ENCODE measurements around the gene FAM171A1. TPM values are rescaled to one million over a fixed set of nuclear protein-coding genes. Genes with fewer than 3 reads are reported as not detected.
A peak's percentile ranks its signal among the peaks of the same experiment; 100 is the strongest.

Gene FAM171A1
- total RNA-seq, 1 donor from 2014 or later, result 113 TPM

- H3K4me1 Mint-ChIP-seq (ENCODE audit: unreplicated experiment), result peaks cover 2% of the 10 kb centered on the region
- H3K27ac Mint-ChIP-seq (ENCODE audit: unreplicated experiment), result peak overlapping the region; percentile 48
- no peak for TF ChIP-seq CTCF (IDR thresholded peaks at IDR 0.05; ENCODE audit: unreplicated experiment)
- peaks cover 4% of the 10 kb centered on the region for H3K36me3 Mint-ChIP-seq (ENCODE audit: low read depth, unreplicated experiment)
- no peaks in the 10 kb centered on the region for H3K9me3 Mint-ChIP-seq (ENCODE audit: unreplicated experiment)
- DNase-seq (ENCODE audit: low spot score), result no peak
- no peaks in the 10 kb centered on the region for H3K27me3 Mint-ChIP-seq (ENCODE audit: unreplicated experiment)
- H3K4me3 Mint-ChIP-seq (ENCODE audit: unreplicated experiment), result no peak overlapping the region
Observed at GRCh38 chr10:15236340-15236739, 134.7 kb downstream of the FAM171A1 start.

GRCh38 chr10:15232279-15232678, 138.8 kb downstream of the FAM171A1 start:
- Mint-ChIP-seq H3K36me3 (ENCODE audit: low read depth, unreplicated experiment) (peaks cover 12% of the 10 kb centered on the region), H3K4me1 (ENCODE audit: unreplicated experiment) (no peaks in the 10 kb centered on the region), H3K27ac (ENCODE audit: unreplicated experiment) (no peak overlapping the region), H3K27me3 (ENCODE audit: unreplicated experiment) (peaks cover 3% of the 10 kb centered on the region), H3K4me3 (ENCODE audit: unreplicated experiment) (no peak overlapping the region), H3K9me3 (ENCODE audit: unreplicated experiment) (no peaks in the 10 kb centered on the region)
- no peak for DNase-seq (ENCODE audit: low spot score)
- no peak for TF ChIP-seq CTCF (IDR thresholded peaks at IDR 0.05; ENCODE audit: unreplicated experiment)

GRCh38 chr10:15231426-15231825, 139.7 kb downstream of the FAM171A1 start:
- no peak for DNase-seq (ENCODE audit: low spot score)
- H3K9me3 Mint-ChIP-seq (ENCODE audit: unreplicated experiment), result no peaks in the 10 kb centered on the region
- H3K36me3 Mint-ChIP-seq (ENCODE audit: low read depth, unreplicated experiment), result peaks cover 15% of the 10 kb centered on the region
- no peak overlapping the region for H3K4me3 Mint-ChIP-seq (ENCODE audit: unreplicated experiment)
- H3K27ac Mint-ChIP-seq (ENCODE audit: unreplicated experiment), result no peak overlapping the region
- H3K27me3 Mint-ChIP-seq (ENCODE audit: unreplicated experiment), result peaks cover 3% of the 10 kb centered on the region
- no peaks in the 10 kb centered on the region for H3K4me1 Mint-ChIP-seq (ENCODE audit: unreplicated experiment)
- TF ChIP-seq CTCF (IDR thresholded peaks at IDR 0.05; ENCODE audit: unreplicated experiment), result no peak

GRCh38 chr10:15230257-15230656, 140.8 kb downstream of the FAM171A1 start:
- peaks cover 4% of the 10 kb centered on the region for H3K27me3 Mint-ChIP-seq (ENCODE audit: unreplicated experiment)
- no peak for TF ChIP-seq CTCF (IDR thresholded peaks at IDR 0.05; ENCODE audit: unreplicated experiment)
- DNase-seq (ENCODE audit: low spot score), result no peak
- no peaks in the 10 kb centered on the region for H3K9me3 Mint-ChIP-seq (ENCODE audit: unreplicated experiment)
- H3K36me3 Mint-ChIP-seq (ENCODE audit: low read depth, unreplicated experiment), result peaks cover 24% of the 10 kb centered on the region
- H3K4me3 Mint-ChIP-seq (ENCODE audit: unreplicated experiment), result no peak overlapping the region
- H3K27ac Mint-ChIP-seq (ENCODE audit: unreplicated experiment), result no peak overlapping the region
- H3K4me1 Mint-ChIP-seq (ENCODE audit: unreplicated experiment), result no peaks in the 10 kb centered on the region

- peaks cover 6% of the 10 kb centered on the region for H3K27me3 Mint-ChIP-seq (ENCODE audit: unreplicated experiment)
- H3K36me3 Mint-ChIP-seq (ENCODE audit: low read depth, unreplicated experiment), result peaks cover 34% of the 10 kb centered on the region
- H3K9me3 Mint-ChIP-seq (ENCODE audit: unreplicated experiment), result no peaks in the 10 kb centered on the region
- H3K4me1 Mint-ChIP-seq (ENCODE audit: unreplicated experiment), result no peaks in the 10 kb centered on the region
- no peak overlapping the region for H3K27ac Mint-ChIP-seq (ENCODE audit: unreplicated experiment)
- DNase-seq (ENCODE audit: low spot score), result no peak
- TF ChIP-seq CTCF (IDR thresholded peaks at IDR 0.05; ENCODE audit: unreplicated experiment), result no peak
- no peak overlapping the region for H3K4me3 Mint-ChIP-seq (ENCODE audit: unreplicated experiment)
Observed at GRCh38 chr10:15229268-15229667, 141.8 kb downstream of the FAM171A1 start.

Data from endothelial cell (in vitro differentiated cells).